OCI-LY7 (cell line): Measurements from ENCODE around the gene FKBP1A. TPM values are rescaled to one million over a fixed set of nuclear protein-coding genes. Genes with fewer than 3 reads are reported as not detected.

ENCODE experiments used
- BruUV-seq: library from RNA; stranded (reverse); fragments of 400-500 nt; replicated peaks from 2 replicates; lab custom pipeline; 2021; lab: Mats Ljungman, UMichigan
- CTCF ChIA-PET: fragments of 300-600 bp; sonication (Branson Sonifier 250); formaldehyde crosslinking; loops from one replicate; lab custom pipeline; 2022; ENCODE audit warnings: antibody characterized with exemption; ENCODE audit not compliant: unreplicated experiment; lab: Charles Lee
- POLR2A ChIA-PET: fragments of 300-600 bp; sonication (Branson Sonifier 250); formaldehyde crosslinking; loops from one replicate; lab custom pipeline; 2022; ENCODE audit warnings: antibody characterized with exemption; lab: Charles Lee
- DNase-seq: peaks from one replicate; pipeline ENCODE4 v3.0.0-alpha.2; 2015; ENCODE audit warnings: low spot score
- H2AFZ ChIP-seq: fragments of 200-600 bp; sonication (generic), shearing (Covaris generic); 2 replicates; pipeline ENCODE4 v1.6.1; 2014; ENCODE audit warnings: mild to moderate bottlenecking, antibody characterized with exemption, low read length, moderate library complexity
- H3K27ac ChIP-seq: fragments of 200-600 bp; sonication (generic); 2 replicates; pipeline ENCODE4 v1.5.1; 2014; ENCODE audit warnings: mixed run types, low read depth, mild to moderate bottlenecking, moderate library complexity, low read length, inconsistent platforms; ENCODE audit not compliant: poor library complexity, severe bottlenecking
- H3K36me3 ChIP-seq: fragments of 200-600 bp; sonication (generic); 2 replicates; pipeline ENCODE4 v1.6.1; 2014; ENCODE audit warnings: mild to moderate bottlenecking, antibody characterized with exemption, low read length, moderate library complexity, mixed read lengths; ENCODE audit not compliant: insufficient read depth
- H3K4me1 ChIP-seq: fragments of 200-600 bp; sonication (generic); 2 replicates; pipeline ENCODE4 v1.5.1; 2014; ENCODE audit warnings: mild to moderate bottlenecking, low read length; ENCODE audit not compliant: insufficient read depth, poor library complexity, severe bottlenecking
- H3K4me2 ChIP-seq: fragments of 200-600 bp; sonication (generic); 2 replicates; pipeline ENCODE4 v1.6.1; 2014; ENCODE audit warnings: mild to moderate bottlenecking, low read length
- H3K4me3 ChIP-seq: fragments of 200-600 bp; sonication (generic); 2 replicates; pipeline ENCODE4 v1.5.1; 2014; ENCODE audit warnings: mild to moderate bottlenecking, low read depth, low read length; ENCODE audit not compliant: poor library complexity, severe bottlenecking
- H3K79me2 ChIP-seq: fragments of 200-600 bp; sonication (generic); 2 replicates; pipeline ENCODE4 v1.6.1; 2016; ENCODE audit warnings: low read depth, mild to moderate bottlenecking, low read length, moderate library complexity, mixed read lengths; ENCODE audit not compliant: insufficient read depth
- H3K9me2 ChIP-seq: fragments of 200-600 bp; sonication (generic); 2 replicates; pipeline ENCODE4 v1.6.1; 2016; ENCODE audit warnings: mild to moderate bottlenecking, low read length, mixed read lengths; ENCODE audit not compliant: insufficient read depth
- H3K9me3 ChIP-seq: fragments of 200-600 bp; sonication (generic); 2 replicates; pipeline ENCODE4 v1.6.1; 2014; ENCODE audit warnings: mild to moderate bottlenecking, mixed run types, low read length, mixed read lengths
- H4K20me1 ChIP-seq: fragments of 200-600 bp; sonication (generic); 2 replicates; pipeline ENCODE4 v1.6.1; 2014; ENCODE audit warnings: mild to moderate bottlenecking, antibody characterized with exemption, low read length, moderate library complexity, mixed read lengths; ENCODE audit not compliant: insufficient read depth
- CTCF ChIP-seq: fragments of 200-600 bp; sonication (generic); conservative IDR thresholded peaks from 2 replicates; pipeline ENCODE4 v1.5.1; 2014; ENCODE audit warnings: mild to moderate bottlenecking, antibody characterized with exemption, low read length, moderate library complexity, mixed read lengths
- EZH2phosphoT487 ChIP-seq: fragments of 200-600 bp; sonication (generic); IDR thresholded peaks from 2 replicates; pipeline ENCODE4 v1.6.1; 2018; ENCODE audit warnings: low read depth, borderline replicate concordance, mild to moderate bottlenecking, mixed run types, antibody characterized with exemption, low read length, moderate library complexity, mixed read lengths
- intact Hi-C: fragments of 100-400 bp; cut with micrococcal nuclease; formaldehyde crosslinking; loops from one replicate; pipeline ENCODE4 v1.10.0; 2022; ENCODE audit not compliant: unreplicated experiment
- total RNA-seq, 2 experiments: library from RNA; depleted of rRNA in 1 of 2; stranded (reverse); fragments of >200 nt in 1 of 2; shearing (Covaris generic) in 1 of 2; gene quantifications; 2 replicates each; pipeline ENCODE4 v1.2.3, GENCODE V29; 2014 to 2022

Gene FKBP1A
- total RNA-seq, 2 experiments from 2014 or later: 99.0 to 218 TPM

GRCh38 chr20:1319051-1319450 is 73.8 kb downstream of the FKBP1A start:
- TF ChIP-seq CTCF (no peak), EZH2phosphoT487 (no peak)
- Histone ChIP-seq H2AFZ (no peak overlapping the region), H3K36me3 (no peaks in the 10 kb centered on the region), H3K79me2 (no peaks in the 10 kb centered on the region), H3K27ac (no peak overlapping the region), H3K4me3 (no peak overlapping the region), H4K20me1 (no peaks in the 10 kb centered on the region), H3K4me2 (no peak overlapping the region), H3K9me2 (no peaks in the 10 kb centered on the region), H3K4me1 (no peaks in the 10 kb centered on the region), H3K9me3 (no peaks in the 10 kb centered on the region)
- ChIA-PET CTCF (no interaction called here), POLR2A (interaction anchor here (0.5 to 0.6 kb wide), 2 partner anchors 56 to 101 kb away, joined by 3 to 4 read pairs; no protein-coding TSS in a partner anchor)
- no TSS peak for BruUV-seq
- DNase-seq: no peak
- intact Hi-C loops: loop anchor here (10.0 kb wide), 1 partner anchor 156 kb away; no protein-coding TSS in a partner anchor

Other genes with a start within 250 kb of the FKBP1A start
- gene TMEM74B, start 208.1 kb downstream of the FKBP1A start, total RNA-seq (2014; rRNA removed; shearing (Covaris generic)): not detected in 2 replicates
- gene TMEM74B, start 208.1 kb downstream of the FKBP1A start, total RNA-seq (2022): not detected in 2 replicates
- not detected in 2 replicates for gene C20orf202, start 189.6 kb downstream of the FKBP1A start, total RNA-seq (2014; rRNA removed; shearing (Covaris generic))
- not detected in 2 replicates for gene C20orf202, start 189.6 kb downstream of the FKBP1A start, total RNA-seq (2022)
- gene RAD21L1, start 167.0 kb downstream of the FKBP1A start, total RNA-seq (2014; rRNA removed; shearing (Covaris generic)): not detected in 2 replicates
- gene RAD21L1, start 167.0 kb downstream of the FKBP1A start, total RNA-seq (2022): not detected in 2 replicates
- gene SNPH, start 126.8 kb downstream of the FKBP1A start, total RNA-seq (2014; rRNA removed; shearing (Covaris generic)): 0.10 TPM in 1 of 2 replicates, not detected in the other
- not detected in 2 replicates for gene SNPH, start 126.8 kb downstream of the FKBP1A start, total RNA-seq (2022)
- 1.8 and 2.8 TPM in 2 replicates for gene SDCBP2, start 63.9 kb downstream of the FKBP1A start, total RNA-seq (2014; rRNA removed; shearing (Covaris generic))
- 2.5 and 2.6 TPM in 2 replicates for gene SDCBP2, start 63.9 kb downstream of the FKBP1A start, total RNA-seq (2022)
- 40.2 and 49.6 TPM in 2 replicates for gene NSFL1C, start 73.8 kb upstream of the FKBP1A start, total RNA-seq (2014; rRNA removed; shearing (Covaris generic))
- gene NSFL1C, start 73.8 kb upstream of the FKBP1A start, total RNA-seq (2022): 77.1 and 80.0 TPM in 2 replicates
- gene SIRPB2, start 98.4 kb upstream of the FKBP1A start, total RNA-seq (2014; rRNA removed; shearing (Covaris generic)): not detected in 2 replicates
- not detected in 2 replicates for gene SIRPB2, start 98.4 kb upstream of the FKBP1A start, total RNA-seq (2022)
- gene SIRPD, start 164.7 kb upstream of the FKBP1A start, total RNA-seq (2014; rRNA removed; shearing (Covaris generic)): not detected in 2 replicates
- not detected in 2 replicates for gene SIRPD, start 164.7 kb upstream of the FKBP1A start, total RNA-seq (2022)
- gene SIRPB1, start 227.0 kb upstream of the FKBP1A start, total RNA-seq (2014; rRNA removed; shearing (Covaris generic)): not detected in 2 replicates
- not detected in 2 replicates for gene SIRPB1, start 227.0 kb upstream of the FKBP1A start, total RNA-seq (2022)